Measurements from ENCODE around the gene BCL3. TPM values are rescaled to one million over a fixed set of nuclear protein-coding genes. Genes with fewer than 3 reads are reported as not detected.

BCL3 gene
- total and polyA plus RNA-seq, 10 of the 15 experiments (the other 5 are each of a cell fraction or from before 2014, with no cell fraction given) = 0.55 to 22.7 (median 3.6) TPM

GRCh38 chr19:44770550-44771257 lies 22.2 kb downstream of the BCL3 start (continued):
- TF ChIP-seq MEF2A (IDR thresholded peaks at IDR 0.05; ENCODE audit: insufficient read depth, low read depth, low read length) (0 out of 2 replicates have a peak, but pooled peaks have one; percentile 39), PKNOX1 (IDR thresholded peaks at IDR 0.05) (no peak), ZBTB4 (CRISPR knock-in tag; IDR thresholded peaks at IDR 0.05) (no peak), HDAC2 (IDR thresholded peaks at IDR 0.05) (no peak), ASH2L (IDR thresholded peaks at IDR 0.05; ENCODE audit: borderline replicate concordance, low read depth) (no peak), NFXL1 (IDR thresholded peaks at IDR 0.05; ENCODE audit: borderline replicate concordance) (no peak), ZZZ3 (IDR thresholded peaks at IDR 0.05; ENCODE audit: control insufficient read depth, insufficient read length, low read depth) (no peak), USF2 (IDR thresholded peaks at IDR 0.05; ENCODE audit: borderline replicate concordance, low read depth, low read length) (no peak), CEBPZ (IDR thresholded peaks at IDR 0.05; ENCODE audit: low read depth, low read length) (no peak), RUNX3 (IDR thresholded peaks at IDR 0.05; ENCODE audit: low read length) (peak; percentile 95), NBN (IDR thresholded peaks at IDR 0.05) (peak; percentile 95), CREB1 (IDR thresholded peaks at IDR 0.05; ENCODE audit: low read depth) (no peak), NFYA (IDR thresholded peaks at IDR 0.05; ENCODE audit: borderline replicate concordance, low read depth, low read length) (no peak), POLR2A (IDR thresholded peaks at IDR 0.05; ENCODE audit: low read depth, low read length) (no peak), ZNF687 (IDR thresholded peaks at IDR 0.05) (no peak), POU2F2 (IDR thresholded peaks at IDR 0.05; ENCODE audit: borderline replicate concordance, low read depth, low read length) (peak; percentile 89; the same call in 2 of the 3 replicates), GABPA (IDR thresholded peaks at IDR 0.05; ENCODE audit: low read depth) (no peak), PAX5 (IDR thresholded peaks at IDR 0.05; ENCODE audit: borderline replicate concordance, low read depth, low read length) (peak; percentile 53; the same call in 1 of the 2 replicates)
